Measurements from ENCODE around the gene ANK2.

- TF ChIP-seq POLR2AphosphoS5 (IDR thresholded peaks at IDR 0.05) (no peak), CTCF (IDR thresholded peaks at IDR 0.05 in 8 of 11, conservative IDR thresholded peaks at IDR 0.05 in 3 of 11) (peak in 2 of 11 experiments; percentile 17 to 22), POLR2A (IDR thresholded peaks at IDR 0.05) (no peak)
Measured at GRCh38 chr4:113106108-113106507, 56.7 kb downstream of the ANK2 start.
